ENCODE measurements around the gene FBXL16.

Gene FBXL16

DNA sequence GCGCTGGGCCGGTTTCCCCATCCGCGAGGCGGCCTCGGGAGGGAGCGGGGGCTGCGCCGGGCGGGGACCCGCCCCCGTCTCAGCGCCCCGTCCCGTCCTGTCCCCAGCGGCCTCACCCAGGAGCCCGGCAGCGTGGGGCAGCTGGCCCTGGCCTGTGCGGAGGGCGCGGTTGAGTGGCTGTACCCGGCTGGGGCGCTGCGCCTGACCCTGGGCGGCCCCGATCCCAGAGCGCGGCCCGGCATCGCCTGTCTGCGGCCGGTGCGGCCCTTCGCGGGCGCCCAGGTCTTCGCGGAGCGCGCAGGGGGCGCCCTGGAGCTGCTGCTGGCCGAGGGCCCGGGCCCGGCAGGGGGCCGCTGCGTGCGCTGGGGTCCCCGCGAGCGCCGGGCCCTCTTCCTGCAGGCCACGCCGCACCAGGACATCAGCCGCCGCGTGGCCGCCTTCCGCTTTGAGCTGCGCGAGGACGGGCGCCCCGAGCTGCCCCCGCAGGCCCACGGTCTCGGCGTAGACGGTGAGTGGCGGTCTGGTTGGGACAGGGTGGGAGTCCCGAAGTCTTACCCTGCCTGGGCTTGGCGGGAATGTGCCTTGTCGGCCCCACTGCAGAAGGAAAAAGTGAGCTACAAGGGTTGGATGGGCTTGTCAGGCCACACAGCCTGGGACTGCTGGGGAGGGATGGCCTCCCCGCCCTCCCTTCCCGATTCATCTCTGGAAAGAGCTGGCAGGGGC, 10.0 kb upstream of the FBXL16 start:
- peaks cover 6% of the 10 kb centered on the region for H3K27me3 ChIP-seq (ENCODE audit: insufficient read depth, low read length, poor library complexity)
- ATAC-seq (ENCODE audit: insufficient read depth, low read depth) (peak; percentile 10; the same call in 2 of the 3 replicates), DNase-seq (peak; percentile 28)
- H3K36me3 ChIP-seq (ENCODE audit: insufficient read depth, low read length), result peaks cover 12% of the 10 kb centered on the region; the same call in 1 of the 2 replicates
- peak overlapping the region; percentile 74 for H3K9ac ChIP-seq (ENCODE audit: low read depth, low read length)
- H2AFZ ChIP-seq (ENCODE audit: low read depth, low read length), result peak overlapping the region; percentile 71
- H3K9me3 ChIP-seq (ENCODE audit: insufficient read depth, low read length, severe bottlenecking), result no peaks in the 10 kb centered on the region
- H3K4me3 ChIP-seq (ENCODE audit: low read depth in 1 of 2, low read length in 2 of 2), result peak overlapping the region; percentile 67 to 75; a peak in 3 of 4 replicates
- H3K79me2 ChIP-seq (ENCODE audit: insufficient read depth, low read length), result peaks cover 18% of the 10 kb centered on the region
- H3K27ac ChIP-seq (ENCODE audit: low read length), result peak overlapping the region; percentile 47; the same call in 1 of the 2 replicates
- peaks cover 45% of the 10 kb centered on the region for H4K20me1 ChIP-seq (ENCODE audit: insufficient read depth, low read length)
- peak overlapping the region; percentile 68 for H3K4me2 ChIP-seq (ENCODE audit: insufficient read depth, low read length)
- peaks cover 65% of the 10 kb centered on the region for H3K4me1 ChIP-seq (ENCODE audit: insufficient read depth, low read length)
- TF ChIP-seq, protein P1, sequence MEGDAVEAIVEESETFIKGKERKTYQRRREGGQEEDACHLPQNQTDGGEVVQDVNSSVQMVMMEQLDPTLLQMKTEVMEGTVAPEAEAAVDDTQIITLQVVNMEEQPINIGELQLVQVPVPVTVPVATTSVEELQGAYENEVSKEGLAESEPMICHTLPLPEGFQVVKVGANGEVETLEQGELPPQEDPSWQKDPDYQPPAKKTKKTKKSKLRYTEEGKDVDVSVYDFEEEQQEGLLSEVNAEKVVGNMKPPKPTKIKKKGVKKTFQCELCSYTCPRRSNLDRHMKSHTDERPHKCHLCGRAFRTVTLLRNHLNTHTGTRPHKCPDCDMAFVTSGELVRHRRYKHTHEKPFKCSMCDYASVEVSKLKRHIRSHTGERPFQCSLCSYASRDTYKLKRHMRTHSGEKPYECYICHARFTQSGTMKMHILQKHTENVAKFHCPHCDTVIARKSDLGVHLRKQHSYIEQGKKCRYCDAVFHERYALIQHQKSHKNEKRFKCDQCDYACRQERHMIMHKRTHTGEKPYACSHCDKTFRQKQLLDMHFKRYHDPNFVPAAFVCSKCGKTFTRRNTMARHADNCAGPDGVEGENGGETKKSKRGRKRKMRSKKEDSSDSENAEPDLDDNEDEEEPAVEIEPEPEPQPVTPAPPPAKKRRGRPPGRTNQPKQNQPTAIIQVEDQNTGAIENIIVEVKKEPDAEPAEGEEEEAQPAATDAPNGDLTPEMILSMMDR (IDR thresholded peaks at IDR 0.05; ENCODE audit: borderline replicate concordance, extremely low read depth, low read length, poor library complexity, severe bottlenecking), result peak; percentile 8
- TF ChIP-seq EZH2 (IDR thresholded peaks at IDR 0.05; ENCODE audit: borderline replicate concordance, low read depth, low read length, severe bottlenecking), result no peak

DNA sequence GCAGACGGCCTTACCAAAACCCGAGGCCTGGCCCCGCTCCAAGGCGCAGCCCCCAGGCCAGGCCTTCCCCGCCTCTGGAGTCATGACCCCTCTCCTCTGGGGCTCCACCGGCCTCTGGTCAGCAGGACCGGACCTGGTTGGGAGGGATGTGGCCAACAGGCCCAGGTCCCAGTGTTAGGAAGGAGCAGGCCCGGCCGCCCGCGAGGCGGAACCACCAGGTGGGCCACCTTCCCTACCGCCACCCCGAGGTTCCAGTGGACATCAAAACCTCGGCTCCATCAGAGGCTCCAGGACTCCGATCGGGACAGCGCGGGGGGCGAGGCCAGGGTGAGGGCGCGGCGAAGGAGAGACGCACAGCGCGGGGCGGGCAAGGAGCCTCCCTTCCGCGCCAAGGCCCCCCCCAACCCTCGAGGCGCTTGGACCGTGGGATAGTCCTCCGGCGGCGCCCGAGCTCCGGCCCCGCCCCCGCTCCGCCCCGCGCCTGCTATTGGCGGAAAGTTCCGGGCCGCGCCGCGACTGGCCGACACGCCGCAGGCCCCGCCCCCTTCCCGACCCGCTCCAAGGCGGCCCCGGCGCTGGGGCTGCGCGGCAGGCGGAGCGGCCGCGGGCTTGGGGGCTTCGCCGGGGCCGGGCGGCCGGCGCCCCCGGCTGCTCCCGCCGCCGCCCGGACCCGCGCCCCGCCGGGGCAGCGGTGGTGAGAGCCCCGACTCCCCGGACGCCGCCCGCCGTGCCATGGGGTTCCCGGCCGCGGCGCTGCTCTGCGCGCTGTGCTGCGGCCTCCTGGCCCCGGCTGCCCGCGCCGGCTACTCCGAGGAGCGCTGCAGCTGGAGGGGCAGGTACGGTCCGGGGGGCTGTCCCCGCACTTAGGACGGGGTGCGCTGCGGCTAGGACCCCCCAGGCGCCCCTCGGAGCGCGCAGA, 9.2 kb upstream of the FBXL16 start, which contains the start of gene METRN:
METRN (plus strand) TSS at position 561 of the 919 bp plus-strand sequence; CDS start at position 733, 172 bp downstream.
- Histone ChIP-seq H4K20me1 (ENCODE audit: insufficient read depth, low read length) (peaks cover 42% of the 10 kb centered on the region), H3K4me1 (ENCODE audit: insufficient read depth, low read length) (peaks cover 57% of the 10 kb centered on the region), H3K4me3 (ENCODE audit: low read depth in 1 of 2, low read length in 2 of 2) (peak within 1 kb of the TSS; percentile 67 to 75; a peak in 3 of 4 replicates), H3K4me2 (ENCODE audit: insufficient read depth, low read length) (peak within 1 kb of the TSS; percentile 68), H3K79me2 (ENCODE audit: insufficient read depth, low read length) (peaks cover 18% of the 10 kb centered on the region), H2AFZ (ENCODE audit: low read depth, low read length) (peak within 1 kb of the TSS; percentile 71), H3K9me3 (ENCODE audit: insufficient read depth, low read length, severe bottlenecking) (no peaks in the 10 kb centered on the region), H3K27me3 (ENCODE audit: insufficient read depth, low read length, poor library complexity) (no peaks in the 10 kb centered on the region), H3K27ac (ENCODE audit: low read length) (peak within 1 kb of the TSS; percentile 52), H3K36me3 (ENCODE audit: insufficient read depth, low read length) (peaks cover 12% of the 10 kb centered on the region; the same call in 1 of the 2 replicates), H3K9ac (ENCODE audit: low read depth, low read length) (peak within 1 kb of the TSS; percentile 74)
- peak; percentile 93 for DNase-seq
- TF ChIP-seq, protein P1 (IDR thresholded peaks at IDR 0.05; ENCODE audit: borderline replicate concordance, extremely low read depth, low read length, poor library complexity, severe bottlenecking), result no peak
- no peak for TF ChIP-seq EZH2 (IDR thresholded peaks at IDR 0.05; ENCODE audit: borderline replicate concordance, low read depth, low read length, severe bottlenecking)
- peak; percentile 91 for ATAC-seq (ENCODE audit: insufficient read depth, low read depth)

DNA sequence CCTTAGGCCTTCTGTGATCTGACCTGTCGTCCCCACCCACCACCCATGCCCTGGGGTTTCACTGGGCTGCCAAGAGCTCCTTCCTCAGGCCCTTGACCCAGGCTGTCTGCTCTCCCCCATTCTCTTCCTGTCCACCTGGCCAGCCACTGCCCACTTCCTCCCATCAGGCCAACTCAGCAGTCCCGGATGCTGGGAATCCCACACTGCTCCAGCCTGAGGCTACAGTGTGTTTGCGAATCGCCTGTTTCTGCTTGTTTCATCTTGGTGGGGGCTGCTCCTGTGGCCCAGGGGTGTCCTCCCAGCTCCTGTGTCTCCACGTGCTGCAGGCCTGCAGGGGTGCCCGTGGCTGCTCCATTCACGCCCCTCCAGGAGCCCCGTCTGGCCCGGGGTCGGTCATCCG, 8.5 kb upstream of the FBXL16 start:
- Histone ChIP-seq H3K27me3 (ENCODE audit: insufficient read depth, low read length, poor library complexity) (no peaks in the 10 kb centered on the region), H2AFZ (ENCODE audit: low read depth, low read length) (peak overlapping the region; percentile 71; the same call in 1 of the 2 replicates), H3K4me2 (ENCODE audit: insufficient read depth, low read length) (peak overlapping the region; percentile 68), H3K9ac (ENCODE audit: low read depth, low read length) (peak overlapping the region; percentile 57), H3K9me3 (ENCODE audit: insufficient read depth, low read length, severe bottlenecking) (no peaks in the 10 kb centered on the region), H3K79me2 (ENCODE audit: insufficient read depth, low read length) (peaks cover 18% of the 10 kb centered on the region), H3K36me3 (ENCODE audit: insufficient read depth, low read length) (peaks cover 12% of the 10 kb centered on the region; the same call in 1 of the 2 replicates), H3K27ac (ENCODE audit: low read length) (no peak overlapping the region), H4K20me1 (ENCODE audit: insufficient read depth, low read length) (peaks cover 37% of the 10 kb centered on the region), H3K4me1 (ENCODE audit: insufficient read depth, low read length) (peaks cover 50% of the 10 kb centered on the region), H3K4me3 (ENCODE audit: low read depth in 1 of 2, low read length in 2 of 2) (peak overlapping the region in 1 of 2 experiments; percentile 75; a peak in 2 of 4 replicates)
- no peak for TF ChIP-seq EZH2 (IDR thresholded peaks at IDR 0.05; ENCODE audit: borderline replicate concordance, low read depth, low read length, severe bottlenecking)
- TF ChIP-seq, protein P1 (IDR thresholded peaks at IDR 0.05; ENCODE audit: borderline replicate concordance, extremely low read depth, low read length, poor library complexity, severe bottlenecking), result no peak
- no peak for ATAC-seq (ENCODE audit: insufficient read depth, low read depth)
- no peak for DNase-seq
